Amygdala (tissue), 56 donors: ENCODE measurements around the gene IGF1.

Source experiments
- DNase-seq, 56 donors: peaks; one replicate each; lab custom pipeline; 2025; lab: John Stamatoyannopoulos, UW

The IGF1 gene

DNA sequence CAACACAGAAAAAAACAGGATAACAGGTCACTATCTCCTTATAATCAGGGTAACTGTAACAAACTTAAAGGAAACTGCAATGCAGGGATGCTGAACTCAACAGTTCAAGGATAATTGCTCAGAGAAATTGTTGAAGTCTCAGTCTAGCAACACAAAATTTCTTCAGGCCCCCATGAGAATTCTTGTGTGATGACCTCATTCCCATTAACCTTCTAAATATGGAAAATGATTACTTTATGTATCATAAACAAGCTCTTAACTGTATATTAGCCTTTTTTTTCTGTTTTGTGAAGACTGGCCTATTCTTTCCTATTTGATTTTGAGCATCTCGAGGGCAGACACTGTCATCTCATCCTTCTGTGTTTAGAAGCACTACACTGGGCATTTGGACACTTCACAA is 47.1 kb downstream of the IGF1 start:
- no peak for DNase-seq

DNA sequence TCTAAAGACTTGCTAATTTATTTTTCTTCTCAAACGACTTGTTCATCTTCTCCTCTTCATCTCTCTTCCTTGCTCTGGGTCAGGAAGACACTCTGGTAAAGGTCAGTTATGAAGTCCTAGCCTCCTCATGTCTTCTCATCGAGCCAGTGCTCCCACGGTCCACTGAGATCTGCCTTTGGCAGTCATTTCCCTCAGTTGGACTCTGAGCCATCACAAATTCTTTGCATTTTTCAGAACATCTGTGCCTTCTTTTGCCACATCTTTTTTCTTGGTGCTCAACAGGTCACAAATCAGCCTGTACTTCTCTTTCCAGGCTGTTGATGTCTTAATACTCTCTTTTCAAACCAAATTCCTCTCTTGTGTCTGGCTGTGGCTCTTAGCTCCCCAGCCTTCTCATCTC is 49.7 kb downstream of the IGF1 start:
- no peak for DNase-seq

DNA sequence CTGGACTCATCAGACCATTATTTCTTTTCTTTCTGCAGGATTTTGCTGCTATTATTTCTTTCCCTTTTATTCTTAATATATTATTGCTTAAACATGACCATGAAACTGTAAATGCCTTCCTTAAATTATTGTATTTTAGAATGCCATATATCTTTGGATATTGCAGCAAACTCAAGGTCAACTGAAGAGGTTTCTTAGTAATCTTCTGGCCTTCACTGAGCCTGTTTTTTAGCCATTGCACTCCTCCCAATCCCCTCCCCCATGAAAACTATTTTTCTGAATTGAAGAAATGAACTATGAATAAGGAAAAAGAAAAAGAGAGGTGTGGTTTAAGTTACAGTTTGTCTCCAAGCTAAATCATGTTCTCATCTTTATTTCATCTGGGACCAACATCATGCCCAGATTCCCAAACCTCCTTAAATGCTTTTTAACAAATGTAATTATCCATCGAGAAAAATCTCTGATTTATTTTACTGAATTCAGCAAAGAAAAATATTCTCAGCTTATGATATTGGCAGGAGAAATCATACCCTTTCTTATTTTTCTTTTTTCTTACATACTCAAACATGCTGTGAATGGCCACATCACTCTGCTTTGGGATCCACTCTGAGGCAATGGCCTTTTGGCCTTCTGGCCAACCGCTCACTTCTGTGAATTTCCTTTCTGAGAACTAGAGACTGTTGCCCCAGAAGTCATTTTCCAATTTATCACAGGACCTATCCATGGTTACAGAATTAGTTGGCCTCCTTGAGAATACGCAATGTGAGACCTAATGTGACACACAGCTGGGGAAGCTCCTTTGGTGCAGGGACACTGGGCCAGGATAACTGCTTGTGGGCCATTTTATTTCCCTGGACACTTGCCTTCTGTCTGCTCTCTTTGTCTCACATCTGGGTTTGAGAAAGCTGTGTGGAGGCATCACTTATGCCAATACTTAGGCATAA is 50.9 kb downstream of the IGF1 start:
- DNase-seq = no peak

DNA sequence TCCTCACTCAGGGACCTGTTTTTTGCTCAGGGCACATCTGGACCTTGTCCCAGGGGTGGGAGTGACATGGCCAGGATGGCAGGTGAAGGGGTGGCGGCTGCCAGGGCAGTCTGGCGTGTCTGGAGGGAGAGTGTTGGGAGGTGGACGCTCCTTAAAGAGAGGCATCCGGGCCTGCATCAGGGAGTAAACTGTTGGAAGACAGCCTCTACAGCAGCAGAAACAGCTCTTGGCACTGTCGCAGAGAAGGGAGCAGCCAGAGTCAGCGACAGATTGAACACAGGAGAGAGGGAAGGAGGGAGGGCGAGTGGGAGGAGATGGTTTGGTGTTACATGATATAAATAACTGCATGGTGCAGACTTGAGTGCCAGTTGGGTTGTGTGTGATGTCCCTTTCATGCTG is 52.8 kb downstream of the IGF1 start:
- peak in 41 of 56 donors; percentile 1 to 74 (median 16) for DNase-seq

DNA sequence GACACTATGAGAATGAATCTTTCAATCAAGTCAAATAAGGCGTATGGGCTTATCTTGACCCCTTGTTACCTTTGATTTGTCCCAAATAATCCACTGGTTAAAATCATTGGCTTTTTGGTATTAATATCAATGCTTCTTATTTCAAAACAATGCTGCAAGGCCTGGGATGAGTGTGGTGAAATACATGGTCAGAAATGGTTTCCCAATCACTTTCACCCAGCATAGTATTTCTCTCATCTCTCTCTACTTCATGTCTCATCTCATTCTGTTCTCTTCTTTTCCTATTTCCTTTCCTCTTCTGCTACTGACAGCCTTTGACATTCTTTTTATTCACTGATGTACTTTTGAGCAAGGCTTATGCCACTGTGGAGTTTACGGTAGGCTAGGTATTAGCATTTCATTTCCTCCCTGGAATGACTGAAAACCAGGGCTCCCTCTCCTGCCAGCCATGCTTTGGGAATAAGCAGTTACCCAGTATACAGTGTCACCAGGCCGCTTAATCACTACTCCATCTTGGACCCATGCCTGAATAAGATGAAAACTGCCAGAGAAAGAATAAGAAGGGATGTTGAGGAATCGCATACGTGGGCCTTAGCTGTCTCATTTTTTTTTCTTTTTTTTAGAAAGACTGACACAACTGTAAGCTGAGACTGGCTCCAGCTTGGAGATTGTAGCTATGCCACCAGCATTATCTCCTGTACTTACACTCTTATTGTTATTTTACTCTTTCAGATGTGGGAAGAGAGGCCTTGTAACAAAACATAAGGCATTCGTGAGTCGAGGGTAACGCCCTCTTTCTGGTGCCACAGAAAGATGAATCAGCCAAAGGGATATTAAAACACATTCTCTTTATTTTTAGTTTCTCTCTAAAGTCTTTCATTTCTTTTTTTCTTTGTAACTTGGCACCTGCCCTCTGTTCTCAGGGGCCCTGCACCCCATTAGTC is 53.5 kb downstream of the IGF1 start:
- DNase-seq = peak in 2 of 56 donors; percentile 9 to 11

DNA sequence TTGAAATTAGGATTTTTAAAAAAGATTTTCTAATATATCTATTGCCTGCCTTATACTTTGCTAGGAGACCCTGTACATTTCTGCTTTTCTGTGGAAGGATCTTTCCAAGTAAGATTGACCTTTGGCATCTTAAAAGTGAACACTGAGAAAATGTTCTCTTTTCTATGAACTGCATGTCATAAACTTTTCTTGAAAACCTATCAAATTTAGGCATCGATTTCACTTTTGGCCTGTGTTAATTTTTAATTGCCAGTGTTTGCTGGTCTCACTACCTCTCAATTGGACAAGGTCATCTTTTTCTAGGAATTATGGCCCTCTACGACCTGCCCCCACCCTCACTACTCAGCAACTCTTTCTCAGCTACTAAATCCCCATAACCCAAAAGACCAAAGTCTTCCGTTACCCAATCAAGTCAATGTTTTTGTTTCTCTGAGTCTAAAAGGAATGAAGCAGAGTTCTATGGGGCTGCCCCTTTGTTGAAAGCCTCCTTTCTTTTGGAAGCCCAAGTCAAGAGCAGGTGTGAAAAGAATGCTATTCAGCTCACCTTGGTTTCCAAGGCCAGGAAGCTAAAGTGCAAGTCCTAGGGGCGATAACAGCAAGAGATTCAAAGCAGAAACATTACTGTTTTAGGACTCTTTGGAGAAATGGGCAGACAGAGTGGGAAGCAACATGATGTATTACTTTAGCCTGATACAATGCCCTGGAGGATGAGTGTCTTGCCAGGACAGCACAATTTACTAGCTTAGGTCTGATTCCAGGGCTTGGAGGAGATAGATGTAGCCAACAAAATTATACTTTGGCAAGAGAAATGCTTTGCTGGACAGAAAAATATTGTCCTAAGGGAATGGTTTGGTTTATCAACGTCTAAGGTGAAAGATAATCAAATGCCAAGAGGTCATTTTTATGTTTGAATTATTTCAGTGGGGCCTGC is 55.0 kb downstream of the IGF1 start:
- DNase-seq = no peak

DNA sequence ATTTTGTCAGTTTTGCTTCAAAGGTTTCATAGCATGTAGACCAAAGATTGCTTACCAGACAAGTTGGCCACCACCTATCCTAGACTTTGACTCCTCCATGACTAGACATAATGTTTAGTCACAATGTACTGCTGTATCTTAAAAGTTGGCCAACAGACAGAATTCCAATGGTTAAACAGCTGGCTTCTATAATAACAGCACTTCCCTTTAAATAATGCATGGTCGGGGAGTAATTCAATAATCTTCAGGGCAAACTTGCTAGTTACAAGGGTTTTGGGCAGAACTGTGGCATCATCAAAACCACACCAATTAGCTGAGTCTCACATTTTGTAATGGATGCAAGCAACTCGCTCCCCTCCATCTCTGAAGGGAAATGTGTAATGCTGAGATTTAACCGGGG is 56.9 kb downstream of the IGF1 start:
- no peak for DNase-seq

DNA sequence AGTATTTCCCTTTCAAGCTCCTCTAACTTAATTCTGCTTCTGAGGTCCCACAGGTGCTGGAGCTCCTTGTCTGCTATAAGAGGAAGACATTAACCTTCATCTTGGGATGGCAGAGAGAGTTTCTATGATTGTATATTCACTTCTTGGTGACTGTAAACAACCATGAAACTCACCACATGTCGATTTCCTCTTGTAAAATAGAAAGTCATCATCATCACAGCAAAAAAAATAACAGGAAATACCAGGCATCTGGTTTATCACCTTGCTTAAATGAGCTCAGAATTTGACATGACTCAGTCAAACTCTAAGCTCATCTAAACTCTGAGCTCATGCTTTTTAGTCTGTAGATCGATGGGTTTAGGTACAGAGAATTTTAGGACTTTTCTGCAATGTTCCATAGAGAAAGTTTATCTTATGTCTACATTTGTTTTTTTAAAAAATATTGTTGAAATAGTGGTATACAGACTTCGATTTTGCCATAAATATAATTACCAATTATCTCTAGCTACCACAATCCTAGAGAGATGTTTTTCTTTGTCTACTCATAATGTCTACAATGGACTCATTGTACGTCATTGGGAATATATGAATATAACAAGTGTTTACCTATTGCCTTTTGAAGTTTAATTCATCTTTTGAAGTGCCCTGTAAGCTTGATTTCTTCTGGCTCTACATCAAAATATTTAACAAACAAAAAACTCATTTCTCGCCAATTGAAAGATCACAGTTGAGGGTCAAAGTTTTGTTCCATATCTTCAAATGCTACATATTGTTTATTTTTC is 58.4 kb downstream of the IGF1 start:
- no peak for DNase-seq

DNA sequence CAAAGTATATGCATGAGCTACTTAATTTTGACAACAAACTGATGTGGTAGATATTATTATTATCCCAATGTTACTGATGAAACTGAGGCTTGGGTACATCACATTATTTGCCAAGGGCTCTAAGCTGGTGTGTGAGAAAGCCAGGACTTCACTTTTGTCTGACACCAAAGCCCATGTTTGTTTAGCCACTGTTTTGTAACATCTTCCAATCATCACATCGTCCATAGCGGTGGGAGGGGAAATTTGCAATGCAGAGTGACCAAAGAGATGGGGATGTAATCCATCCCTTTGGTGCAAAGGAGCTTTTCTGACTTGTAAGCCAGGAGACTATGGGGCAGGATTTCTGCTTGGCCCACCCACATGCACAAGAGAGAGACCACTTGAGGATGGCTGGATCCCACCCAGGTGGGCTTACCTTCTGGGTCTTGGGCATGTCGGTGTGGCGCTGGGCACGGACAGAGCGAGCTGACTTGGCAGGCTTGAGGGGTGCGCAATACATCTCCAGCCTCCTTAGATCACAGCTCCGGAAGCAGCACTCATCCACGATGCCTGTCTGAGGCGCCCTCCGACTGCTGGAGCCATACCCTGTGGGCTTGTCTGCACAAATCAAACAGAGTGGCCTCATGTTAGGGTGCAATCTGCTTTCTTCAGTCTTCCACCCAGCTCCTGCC is 61.1 kb downstream of the IGF1 start:
- DNase-seq = no peak

DNA sequence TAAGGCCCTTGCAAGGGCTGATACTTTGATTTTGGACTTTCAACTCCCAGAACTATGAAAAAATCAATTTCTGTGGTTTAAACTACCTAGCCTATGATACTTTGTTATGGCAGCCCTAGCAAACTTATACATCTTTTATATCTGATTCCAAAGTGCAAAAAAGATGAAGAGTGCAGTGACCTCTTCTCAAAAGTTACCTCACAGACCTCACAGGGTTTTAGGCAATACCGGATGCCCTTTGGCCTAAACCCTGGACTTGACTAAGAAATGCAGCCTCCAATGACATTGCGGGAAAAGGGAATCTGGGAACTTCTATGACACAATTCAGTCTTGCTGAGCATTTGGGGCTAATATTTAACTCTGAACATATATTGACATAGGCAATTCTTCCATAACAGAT is 63.3 kb downstream of the IGF1 start:
- DNase-seq = no peak

DNA sequence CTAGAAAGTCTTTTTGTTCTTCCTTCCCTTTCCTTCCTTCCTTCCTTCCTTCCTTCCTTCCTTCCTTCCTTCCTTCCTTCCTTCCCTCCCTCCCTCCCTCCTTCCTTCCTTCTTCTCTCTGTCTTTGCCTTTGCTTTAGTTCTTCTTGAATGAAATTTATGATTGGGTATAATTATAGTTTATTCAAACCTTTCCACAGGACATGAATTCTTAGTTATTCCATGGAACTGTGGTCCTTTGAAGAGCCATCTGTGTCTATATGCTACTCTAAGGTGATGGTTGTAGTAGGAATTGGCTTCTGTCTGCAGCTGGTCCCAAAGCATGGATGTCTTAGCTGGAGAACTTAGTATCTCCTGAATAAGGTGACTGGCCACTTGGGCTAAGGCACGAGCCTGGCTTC is 64.8 kb downstream of the IGF1 start:
- DNase-seq = no peak

DNA sequence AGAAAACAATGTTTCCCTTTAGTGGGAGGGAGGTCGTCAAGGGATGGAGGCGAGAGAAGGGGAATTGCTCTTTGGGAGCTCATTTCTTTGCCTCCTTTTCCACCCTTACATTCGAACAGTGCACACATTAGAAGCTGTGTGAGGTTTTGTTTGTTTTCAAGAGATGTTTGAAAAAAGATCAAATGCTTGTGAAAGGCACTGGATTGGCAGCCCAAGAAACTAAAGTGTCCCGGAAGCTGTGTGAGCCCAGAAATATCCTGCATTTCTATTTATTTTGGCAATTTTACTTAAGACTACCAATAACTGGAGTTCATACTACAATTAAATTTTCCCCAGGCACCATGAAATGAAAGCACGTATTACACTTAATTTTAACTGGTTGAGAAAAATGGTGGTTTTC is 67.0 kb downstream of the IGF1 start:
- DNase-seq = no peak

DNA sequence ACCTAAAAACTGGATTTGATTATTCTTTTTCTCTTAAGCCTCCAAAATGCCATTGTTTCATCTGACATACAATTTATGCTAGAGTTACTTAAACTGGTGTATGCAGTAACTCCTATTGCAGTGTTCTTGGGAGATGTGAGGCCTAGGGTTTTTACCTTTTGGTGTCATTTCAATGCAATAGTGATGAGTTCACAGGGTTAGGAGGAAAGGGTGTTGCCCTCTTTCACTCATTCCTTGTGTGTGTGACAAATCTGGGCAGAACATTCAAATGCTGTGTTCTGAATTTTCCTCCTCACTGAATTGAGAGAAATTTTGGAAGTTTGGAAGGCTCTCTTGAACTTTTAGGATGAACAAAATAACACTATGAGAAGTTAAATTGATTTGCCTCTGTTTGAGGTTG is 69.9 kb downstream of the IGF1 start:
- no peak for DNase-seq

DNA sequence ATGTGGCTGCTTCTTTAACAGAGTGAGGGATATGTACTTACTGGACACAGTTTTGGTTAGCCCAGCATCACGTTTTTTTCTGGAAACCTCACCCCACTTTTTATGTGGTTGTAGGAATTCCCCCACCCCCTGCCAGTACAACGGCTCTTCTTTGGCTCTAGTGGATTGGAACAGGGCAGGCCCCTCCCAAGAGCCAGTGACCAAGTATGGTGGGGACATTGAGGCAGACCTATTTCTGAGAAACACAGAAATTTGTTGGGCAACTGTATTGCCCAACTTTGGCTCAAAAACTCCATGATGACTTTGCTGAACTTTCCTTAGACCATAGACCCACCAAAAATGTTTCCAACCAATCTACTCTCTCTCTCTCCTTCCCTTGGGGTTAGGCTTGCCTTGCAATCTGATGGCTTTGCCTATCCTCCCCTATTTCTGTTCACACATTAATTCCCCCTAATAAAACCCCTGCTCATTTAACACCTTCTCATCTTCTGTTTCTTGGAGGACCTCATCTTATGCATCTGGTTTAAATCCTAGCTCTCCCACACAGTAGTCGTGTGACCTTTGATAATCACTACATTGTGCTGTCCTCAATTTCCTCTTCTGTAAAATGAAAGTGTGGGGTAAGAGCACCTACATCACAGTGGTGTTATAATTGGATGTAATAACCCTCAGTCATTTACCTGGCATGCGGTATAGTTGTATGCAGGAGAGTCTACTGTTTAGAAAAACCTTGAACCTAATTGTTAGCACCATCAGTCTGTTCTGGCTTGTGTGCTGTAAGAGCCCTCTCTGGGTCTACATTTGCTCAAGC is 71.7 kb downstream of the IGF1 start:
- DNase-seq = no peak

DNA sequence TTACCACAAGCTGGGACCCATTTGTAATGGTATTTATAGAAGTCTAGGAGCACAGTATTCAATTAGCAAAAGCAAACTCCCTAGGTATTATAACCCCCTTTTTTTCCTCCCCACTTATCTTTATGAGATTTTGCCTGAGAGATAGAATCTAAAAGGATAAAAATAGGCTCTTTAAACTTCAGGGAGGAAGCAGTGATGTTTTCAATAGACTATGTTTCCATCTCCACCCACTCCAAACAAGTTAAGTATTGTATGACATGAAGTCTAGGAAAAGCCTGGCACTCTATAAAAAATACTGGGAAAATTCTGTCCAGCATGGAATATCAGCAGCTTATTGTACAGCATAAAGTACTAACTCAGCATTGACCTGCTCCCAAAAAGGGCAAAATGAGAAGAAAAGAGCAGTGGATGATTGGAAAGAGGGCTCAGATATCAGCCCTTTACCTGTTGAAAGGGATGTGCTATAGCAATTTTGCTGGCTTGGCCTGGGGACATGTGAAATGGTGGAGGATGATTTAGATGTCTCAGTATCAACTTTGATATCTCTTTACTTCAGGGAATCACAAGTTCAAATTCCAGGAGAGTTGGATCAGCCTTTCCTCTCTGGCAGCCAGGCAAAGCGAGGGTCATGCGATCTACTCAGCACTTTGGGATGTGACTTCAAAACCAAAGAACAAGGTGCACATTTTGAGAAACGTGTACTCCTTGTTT is 72.4 kb downstream of the IGF1 start:
- no peak for DNase-seq

DNA sequence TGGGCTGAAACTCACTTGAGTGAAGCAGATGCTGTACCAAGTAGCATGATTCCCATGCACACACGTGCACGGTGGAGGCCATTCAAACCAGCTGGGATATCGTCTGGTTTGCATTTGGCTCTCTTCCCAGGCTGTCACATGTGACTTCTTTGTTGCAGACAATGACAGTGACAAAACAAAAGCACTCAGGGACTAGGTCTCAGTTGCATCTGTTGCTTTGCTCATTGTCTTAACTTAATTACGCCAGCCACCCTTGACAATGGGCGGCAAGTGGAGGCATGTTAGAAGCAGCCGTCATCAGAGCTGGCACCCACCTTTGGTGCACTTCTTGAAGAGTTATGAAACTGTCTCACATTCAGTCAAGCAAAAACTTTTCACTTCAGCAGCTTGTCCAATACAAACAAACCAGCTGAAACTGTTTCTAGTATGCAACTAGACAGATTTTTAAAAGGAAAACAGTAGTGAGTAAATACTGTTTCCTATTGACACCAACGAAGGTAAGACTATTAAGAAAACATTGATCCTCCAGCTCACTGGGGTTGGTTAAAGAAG is 74.3 kb downstream of the IGF1 start:
- DNase-seq = peak in 46 of 56 donors; percentile 7 to 80 (median 45)

DNA sequence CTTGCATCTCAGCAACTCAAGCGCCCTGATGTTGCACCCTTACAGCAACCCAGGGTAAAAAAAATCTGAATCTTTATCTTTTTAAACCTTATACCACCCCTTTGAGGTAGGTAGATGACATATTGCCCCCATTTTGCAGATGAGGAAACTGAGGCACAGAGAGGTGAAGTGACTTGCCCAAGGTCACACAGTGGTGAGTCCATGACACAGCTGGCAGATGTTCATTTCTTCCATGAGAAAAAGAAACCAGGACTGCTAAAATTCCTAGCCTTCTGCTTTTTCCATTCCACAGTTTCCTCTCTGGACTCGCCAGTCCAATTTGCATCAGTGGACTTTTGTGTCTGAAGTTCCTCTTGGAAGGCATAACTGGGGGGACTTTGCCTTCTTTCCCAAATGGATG is 79.3 kb downstream of the IGF1 start:
- DNase-seq = no peak
